ENCODE results near the gene ARID2.

ARID2 gene

DNA sequence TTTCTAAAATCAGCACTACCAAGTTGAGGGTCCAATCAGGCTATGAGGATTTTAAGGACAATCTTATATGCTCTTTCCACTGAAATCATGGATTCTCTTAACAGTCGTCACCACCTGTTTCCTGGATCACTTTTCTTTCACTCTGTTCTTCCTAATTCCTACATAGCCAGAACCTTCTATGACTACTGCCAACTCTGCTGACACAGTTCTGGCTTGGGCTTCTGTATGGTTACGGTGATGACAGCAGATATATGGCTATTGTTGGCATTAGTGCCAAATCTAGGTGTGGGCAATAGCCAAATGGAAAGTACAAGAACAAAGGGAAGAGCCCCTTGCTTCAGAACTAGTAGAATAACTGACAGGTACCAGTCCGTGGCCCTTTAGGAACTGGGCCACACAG, 124.0 kb downstream of the ARID2 start:
- DNase-seq (ENCODE audit: low spot score) = no peak

DNA sequence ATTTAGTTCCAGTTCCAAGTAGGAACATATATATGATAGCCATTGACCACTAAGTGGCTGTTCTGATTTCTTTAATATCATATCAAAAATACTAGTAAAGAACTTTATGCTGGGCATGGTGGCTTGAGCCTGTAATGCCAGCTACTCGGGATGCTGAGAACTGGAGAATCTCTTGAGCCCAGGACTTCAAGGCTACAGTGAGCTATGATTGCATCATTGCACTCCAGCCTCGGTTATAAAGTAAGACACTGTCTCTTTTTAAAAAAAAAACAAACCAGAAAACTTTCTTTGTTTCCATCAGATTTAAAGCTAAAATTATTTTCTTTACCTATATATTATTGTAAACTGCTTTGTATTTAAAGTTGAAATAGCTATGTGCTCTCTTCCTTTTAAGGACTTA, 133.8 kb downstream of the ARID2 start:
- DNase-seq (ENCODE audit: low spot score) = no peak

DNA sequence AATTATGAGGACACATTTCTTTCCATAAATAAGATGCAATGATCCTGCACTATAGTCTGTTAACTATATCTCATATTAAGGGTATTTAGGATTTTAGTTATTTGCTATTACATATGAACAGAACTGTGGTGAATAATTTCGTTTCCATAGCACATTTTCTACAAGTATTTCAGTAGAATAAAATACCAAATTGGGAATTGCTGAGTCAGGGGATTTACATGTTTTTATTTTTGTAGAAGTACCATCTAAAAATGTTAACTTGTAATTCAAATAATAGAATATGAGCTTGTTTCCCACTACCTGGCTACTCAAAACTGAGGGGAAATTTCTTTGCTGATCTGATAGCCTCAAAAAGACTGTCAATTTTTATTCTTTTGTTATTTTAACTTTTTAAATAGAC, 136.8 kb downstream of the ARID2 start:
- no peak for DNase-seq (ENCODE audit: low spot score)

DNA sequence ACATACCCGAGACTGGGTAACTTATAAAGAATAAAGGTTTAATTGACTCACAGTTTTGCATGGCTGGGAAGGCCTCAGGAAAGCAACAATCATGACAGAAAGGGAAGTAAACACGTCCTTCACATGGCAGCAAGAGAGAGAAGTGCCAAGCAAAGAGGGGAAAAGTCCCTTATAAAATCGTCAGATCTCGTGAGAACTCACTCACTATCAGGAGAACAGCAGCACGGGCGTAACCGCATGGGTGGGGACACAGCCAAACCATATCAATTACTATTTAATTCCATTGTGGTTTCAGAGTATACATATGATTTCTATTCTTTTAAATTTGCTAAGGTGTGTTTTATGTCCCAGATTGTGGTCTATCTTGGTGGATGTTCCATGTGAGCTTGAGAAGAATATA, 142.9 kb downstream of the ARID2 start:
- DNase-seq (ENCODE audit: low spot score) = no peak

DNA sequence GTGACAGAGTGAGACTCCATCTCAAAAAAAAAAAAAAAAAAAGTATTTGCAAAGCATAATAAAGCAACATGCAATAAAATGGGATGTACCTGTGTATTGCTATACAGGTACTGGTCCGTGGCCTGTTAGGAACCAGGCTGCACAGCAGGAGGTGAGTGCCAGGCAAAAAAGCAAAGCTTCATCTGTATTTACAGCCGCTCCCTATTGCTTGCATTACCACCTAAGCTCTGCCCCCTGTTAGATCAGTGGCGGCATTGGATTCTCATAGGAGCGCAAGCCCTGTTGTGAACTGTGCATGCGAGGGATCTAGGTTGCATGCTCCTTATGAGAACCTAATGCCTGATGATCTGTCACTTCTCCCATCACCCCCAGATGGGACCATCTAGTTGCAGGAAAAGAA, 147.6 kb downstream of the ARID2 start:
- no peak for DNase-seq (ENCODE audit: low spot score)

DNA sequence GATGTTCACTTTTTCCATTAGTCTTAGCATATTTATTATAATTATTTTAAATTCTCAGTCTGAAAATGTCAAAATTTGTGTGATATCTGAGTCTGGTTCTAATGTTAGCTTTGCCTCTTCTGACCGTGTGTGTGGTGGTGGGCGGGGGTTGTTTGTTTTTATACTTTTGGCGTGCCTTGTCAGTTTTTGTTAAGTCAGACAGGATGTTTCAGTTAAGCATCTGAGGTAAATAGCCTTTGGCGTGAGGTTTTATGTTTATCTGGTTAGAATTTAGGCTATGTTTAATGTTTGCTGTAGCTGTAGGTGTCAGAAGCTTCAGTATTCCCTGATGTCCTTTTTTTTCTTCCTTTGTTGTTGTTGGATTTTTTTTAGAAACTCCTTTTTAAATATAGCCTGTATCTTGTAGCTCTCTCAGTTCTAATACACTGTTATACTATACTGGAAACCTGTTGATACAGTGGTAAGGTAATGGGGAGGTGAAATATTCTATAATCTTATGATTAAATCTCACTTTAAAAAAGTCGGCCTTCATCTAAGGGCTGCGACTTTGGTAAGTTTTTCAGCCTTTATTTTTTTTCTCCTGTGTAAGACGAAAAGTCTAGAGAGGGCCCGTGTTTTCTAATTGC, 149.2 kb downstream of the ARID2 start:
- DNase-seq (ENCODE audit: low spot score) = peak; percentile 15

GRCh38 chr12:45879363-45879895, 149.9 kb downstream of the ARID2 start:
- DNase-seq (ENCODE audit: low spot score) = no peak

DNA sequence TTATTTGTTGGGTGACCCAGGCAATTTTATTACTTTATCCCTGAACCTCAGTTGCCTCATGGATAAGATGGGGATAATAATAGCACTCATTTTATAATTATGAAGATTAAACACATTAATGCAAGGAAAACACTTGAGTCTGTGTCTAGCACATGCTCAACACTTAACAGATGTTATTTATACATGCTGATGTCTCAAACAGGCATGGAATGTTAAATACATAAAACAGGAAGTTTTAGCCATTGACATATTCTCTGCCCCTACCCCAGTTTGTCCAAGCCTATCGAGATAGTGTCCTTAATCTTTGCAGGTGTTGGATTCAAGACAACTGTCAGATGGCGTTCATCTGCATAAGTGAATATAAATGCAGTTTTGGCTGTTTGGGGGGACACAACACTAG, 151.0 kb downstream of the ARID2 start:
- DNase-seq (ENCODE audit: low spot score) = no peak

- no peak for DNase-seq (ENCODE audit: low spot score)
These were observed 153.7 kb downstream of the ARID2 start for GRCh38 chr12:45883187-45883586.

DNA sequence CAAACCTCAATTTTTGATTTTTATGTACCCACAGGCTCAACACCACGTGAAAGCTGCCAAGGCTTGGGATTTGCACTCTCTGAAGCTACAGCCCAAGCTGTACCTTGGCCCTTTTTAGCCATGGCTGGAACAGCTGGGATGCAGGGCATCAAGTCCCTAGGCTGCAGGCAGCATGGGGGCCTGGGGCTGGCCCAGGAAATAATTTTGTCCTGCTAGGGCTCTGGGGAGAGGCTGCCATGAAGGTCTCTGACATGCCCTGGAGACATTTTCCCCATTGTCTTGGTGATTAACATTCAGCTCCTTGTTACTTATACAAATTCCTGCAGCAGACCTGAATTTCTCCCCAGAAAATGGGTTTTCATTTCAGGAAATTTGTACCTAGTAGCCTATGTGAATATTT, 157.2 kb downstream of the ARID2 start:
- DNase-seq (ENCODE audit: low spot score) = no peak

GRCh38 chr12:45887544-45887943, 158.0 kb downstream of the ARID2 start:
- no peak for DNase-seq (ENCODE audit: low spot score)

DNA sequence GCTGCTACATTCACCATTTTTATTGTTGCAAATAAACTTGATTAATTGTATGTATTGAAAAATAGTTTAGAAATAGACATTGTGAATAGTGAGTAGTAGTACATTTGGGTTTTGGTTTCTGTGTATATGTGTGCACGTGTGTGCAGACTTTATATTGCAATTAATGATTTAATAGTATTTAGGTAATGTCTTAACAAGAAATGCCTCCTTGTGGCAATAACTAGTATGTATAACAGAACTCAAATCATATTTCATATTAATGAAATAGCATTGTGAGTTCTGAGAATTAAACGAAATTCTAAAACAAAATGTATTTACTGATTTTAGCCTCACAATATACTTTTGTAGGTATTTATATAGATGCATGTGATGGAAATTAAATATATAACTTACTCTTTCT, 160.8 kb downstream of the ARID2 start:
- DNase-seq (ENCODE audit: low spot score) = no peak

DNA sequence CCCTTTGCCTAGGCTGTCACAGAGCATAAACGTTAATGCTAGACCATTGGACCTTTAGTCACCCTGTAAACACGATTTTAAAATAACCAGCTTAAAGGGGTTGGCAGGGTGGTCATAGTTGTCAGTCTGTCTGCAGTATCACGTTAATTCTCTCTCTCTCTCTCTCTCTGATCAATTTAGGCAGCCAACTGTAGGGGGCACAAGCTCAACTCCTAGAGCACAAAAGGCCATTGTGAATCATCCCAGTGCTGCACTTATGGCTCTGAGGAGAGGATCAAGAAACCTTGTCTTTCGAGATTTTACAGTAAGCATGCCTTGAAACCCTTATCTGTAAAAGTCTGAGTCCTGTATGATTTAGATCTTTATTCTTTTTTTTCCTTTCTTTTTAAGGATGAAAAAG, 163.7 kb downstream of the ARID2 start:
- DNase-seq (ENCODE audit: low spot score) = no peak

DNA sequence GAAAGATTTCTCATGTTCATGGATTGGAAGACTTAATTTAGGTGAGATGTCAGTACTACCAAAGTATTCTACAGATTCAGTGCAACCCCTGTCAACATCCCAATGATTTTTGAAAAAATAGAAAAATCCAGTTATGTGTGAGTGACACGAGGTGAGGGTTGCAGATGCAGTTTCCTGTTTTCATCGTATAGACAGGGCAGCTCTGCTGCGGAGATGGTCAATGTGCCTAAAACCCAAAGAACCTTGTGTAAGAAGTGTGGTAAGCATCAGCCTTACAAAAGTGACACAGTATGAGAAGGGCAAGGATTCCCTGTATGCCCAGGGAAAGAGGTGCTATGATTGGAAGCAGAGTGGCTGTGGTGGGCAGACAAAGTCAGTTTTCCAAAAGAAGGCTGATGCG, 166.5 kb downstream of the ARID2 start:
- no peak for DNase-seq (ENCODE audit: low spot score)

DNA sequence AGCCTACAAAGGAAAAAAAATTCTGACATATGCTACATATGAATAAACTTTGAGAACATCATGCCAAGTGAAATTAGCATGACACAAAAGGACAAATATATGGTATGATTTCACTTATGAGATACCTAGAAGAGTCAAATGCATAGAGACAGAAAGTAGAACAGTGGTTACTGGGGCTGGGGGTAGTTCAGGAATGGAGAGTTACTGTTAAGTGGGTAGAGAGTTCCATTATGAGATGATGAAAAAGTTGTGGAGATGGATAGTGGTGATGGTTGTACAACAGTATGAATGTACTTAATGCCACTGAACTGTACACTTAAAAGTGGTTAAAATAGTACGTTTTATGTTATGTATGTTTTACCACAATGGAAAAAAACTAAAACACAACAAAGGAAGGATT, 168.6 kb downstream of the ARID2 start:
- DNase-seq (ENCODE audit: low spot score) = no peak

GRCh38 chr12:45907955-45908354, 178.4 kb downstream of the ARID2 start:
- no peak for DNase-seq (ENCODE audit: low spot score)

GRCh38 chr12:45909041-45909713, 179.7 kb downstream of the ARID2 start:
- DNase-seq (ENCODE audit: low spot score) = no peak

DNA sequence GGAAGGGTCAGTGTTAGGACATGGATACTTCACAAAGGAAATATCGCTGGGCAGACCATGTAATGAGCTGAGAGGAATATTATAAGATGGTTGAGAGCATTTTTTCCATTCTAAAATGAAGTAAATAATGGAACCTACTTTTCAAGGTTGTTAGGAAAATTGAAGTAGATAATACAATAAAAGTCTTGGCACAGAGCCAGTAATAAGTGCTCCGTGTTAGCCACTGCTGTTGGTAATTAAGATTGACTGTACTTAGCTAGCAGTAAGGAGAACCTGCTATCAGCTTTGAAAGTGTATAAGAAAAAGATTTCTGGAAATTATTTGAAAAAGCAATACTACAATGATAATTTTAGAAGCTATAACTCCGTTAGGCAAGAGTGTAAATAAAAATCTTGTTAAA, 183.3 kb downstream of the ARID2 start:
- DNase-seq (ENCODE audit: low spot score) = no peak

DNA sequence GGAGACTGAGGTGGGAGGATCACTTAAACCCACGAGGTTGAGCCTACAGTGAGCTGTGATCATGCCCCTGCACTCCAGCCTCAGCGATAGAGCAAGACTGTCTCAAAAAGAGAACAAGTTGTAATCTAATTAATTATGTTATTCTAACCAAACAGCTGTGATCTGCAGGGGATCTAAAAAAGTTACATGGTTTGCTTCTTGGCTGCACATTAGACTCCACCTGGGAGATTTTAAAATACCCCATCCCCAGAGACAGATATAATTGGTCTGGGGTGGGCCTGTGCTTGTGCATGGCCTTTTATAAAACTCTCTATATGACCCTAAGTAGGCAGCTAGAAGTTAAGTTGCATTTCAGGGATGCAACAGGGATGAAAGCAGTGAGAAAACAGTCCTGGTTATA, 184.1 kb downstream of the ARID2 start:
- DNase-seq (ENCODE audit: low spot score) = no peak

DNA sequence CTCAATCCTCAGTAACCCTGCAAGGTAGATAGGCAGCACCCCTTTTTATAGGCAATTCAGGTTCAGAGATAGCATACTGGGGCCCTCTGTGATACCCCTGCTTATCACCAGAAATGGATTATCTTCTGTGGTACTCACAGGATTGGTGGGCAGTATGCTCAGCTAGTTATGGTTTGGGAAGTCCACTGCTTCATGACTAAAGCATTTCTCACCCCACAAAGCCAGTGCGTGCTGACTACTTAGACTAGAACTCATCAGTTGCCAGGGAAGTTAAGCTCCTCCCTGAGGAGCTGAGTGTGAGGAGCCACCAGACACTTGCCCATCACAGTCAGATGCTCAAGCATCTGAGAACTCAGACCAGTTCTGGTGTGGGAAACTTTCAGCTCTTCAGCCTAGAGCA, 184.6 kb downstream of the ARID2 start:
- DNase-seq (ENCODE audit: low spot score) = no peak

GRCh38 chr12:45915405-45915804, 185.9 kb downstream of the ARID2 start:
- no peak for DNase-seq (ENCODE audit: low spot score)

DNA sequence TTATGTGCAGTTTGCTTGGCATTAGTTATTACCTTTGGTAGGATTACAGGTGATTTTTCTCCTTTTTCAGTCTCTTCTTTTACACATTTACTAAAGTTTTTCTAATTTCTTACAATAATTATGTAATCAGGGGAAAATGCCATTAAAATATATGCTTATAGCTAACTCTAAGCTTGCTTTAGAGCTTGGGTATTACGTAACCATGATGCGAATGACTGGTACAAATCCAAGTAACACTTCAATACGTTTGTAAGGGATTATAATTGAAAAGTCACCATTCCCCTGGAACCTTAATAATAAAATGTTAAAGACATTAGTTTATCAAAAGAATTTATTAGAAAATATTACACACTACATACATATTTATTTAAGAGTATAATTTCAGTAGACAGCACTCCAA, 189.3 kb downstream of the ARID2 start:
- DNase-seq (ENCODE audit: low spot score) = no peak

DNA sequence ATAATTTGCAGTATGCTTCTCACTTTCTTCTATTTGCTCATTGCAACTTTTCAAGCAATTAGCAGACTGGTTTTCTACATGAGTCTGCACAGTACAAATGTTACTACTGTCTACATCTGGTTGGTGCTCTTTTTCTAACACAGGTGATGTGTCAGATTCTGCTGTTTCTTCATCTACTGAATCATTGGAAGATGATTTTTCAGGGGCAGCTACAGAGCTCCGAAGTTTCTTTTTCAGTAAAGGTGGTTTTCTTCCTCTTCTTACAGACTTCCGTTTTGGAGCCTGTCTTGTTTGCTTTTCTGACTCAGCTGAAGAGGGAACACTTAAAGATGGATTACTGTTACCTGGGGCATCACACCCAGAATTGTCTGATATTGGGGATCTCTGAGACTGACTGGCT, 198.8 kb downstream of the ARID2 start:
- peak; percentile 13 for DNase-seq (ENCODE audit: low spot score)

- DNase-seq (ENCODE audit: low spot score) = no peak
These were observed 200.9 kb downstream of the ARID2 start for GRCh38 chr12:45930369-45930768.

All from activated CD4-positive, alpha-beta T cell treated with anti-CD3 and anti-CD28 coated beads, Interleukin-2, Interleukin-4, amounts not matched to agents 100 ng/mL and 50 ng/mL, durations not matched to agents 16 hours and 8 hours (primary cell).